GM04503 (cell line): Measurements from ENCODE around the gene GANAB.
"Not testable (repeated sequence)": the region's sequence is repeated elsewhere in the genome, so short reads cannot be mapped to it uniquely, and the experiment has no call there.

Experiments used
- DNase-seq: peaks from one replicate; pipeline ENCODE4 v3.0.0-alpha.2; 2012; ENCODE audit warnings: low read depth

Gene GANAB

DNA sequence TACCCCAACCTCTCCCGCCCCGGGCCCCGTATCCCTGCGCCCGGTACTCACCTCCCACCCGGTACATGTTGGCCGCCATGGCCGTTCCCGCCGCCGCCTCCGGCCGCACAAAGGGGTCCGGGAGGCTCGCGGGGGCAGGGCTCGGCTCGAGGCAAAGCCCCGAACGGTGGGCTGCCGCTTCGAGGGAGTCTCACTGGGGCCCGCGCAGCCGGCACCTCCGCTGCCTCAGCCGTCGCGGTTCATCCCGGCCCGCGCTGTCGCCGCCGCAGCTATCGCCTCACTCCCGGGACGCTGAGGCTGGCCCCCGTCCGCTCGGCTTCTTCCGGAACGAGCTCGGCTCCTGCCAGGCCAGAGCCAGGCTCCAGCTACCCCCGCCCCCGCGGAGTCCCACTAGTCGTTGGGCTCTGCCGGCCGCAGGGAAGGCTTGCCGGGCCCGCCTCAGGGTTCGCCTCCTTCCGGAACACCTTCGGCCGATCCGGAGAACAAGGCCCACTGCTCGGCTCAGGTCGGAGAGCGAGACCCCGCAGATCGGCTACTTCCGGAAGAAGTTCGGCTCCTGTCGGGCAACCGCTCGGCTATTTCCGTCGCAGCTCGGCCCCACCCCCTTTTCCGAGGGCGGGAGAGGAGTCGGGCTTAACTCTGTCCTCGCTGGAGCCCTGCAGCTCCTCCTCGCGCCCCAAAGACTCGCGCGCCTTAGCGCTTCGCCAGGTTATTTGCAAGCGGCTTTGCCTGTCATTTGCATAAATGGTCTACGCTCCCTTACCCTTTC lies 44.9 kb downstream of the GANAB start, which contains the start of gene MTA2:
Gene MTA2 (minus strand): TSS at position 494 of the 769 bp plus-strand sequence. CDS start 415 bp downstream, at position 79.
- peak; percentile 83 for DNase-seq

DNA sequence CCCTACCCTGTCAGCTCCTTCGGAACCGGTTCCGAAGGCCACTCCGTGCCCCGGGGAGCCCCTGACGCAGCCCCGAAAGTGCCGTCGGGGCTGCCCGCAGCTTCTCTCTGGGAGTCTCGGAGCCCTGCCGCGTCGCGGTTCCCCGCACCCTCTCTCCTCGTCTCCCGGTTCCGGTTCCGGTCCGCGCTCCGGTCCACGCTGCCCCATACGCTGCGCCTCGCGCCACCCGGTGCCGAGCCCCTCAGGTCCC lies 45.4 kb downstream of the GANAB start:
- no peak for DNase-seq

DNA sequence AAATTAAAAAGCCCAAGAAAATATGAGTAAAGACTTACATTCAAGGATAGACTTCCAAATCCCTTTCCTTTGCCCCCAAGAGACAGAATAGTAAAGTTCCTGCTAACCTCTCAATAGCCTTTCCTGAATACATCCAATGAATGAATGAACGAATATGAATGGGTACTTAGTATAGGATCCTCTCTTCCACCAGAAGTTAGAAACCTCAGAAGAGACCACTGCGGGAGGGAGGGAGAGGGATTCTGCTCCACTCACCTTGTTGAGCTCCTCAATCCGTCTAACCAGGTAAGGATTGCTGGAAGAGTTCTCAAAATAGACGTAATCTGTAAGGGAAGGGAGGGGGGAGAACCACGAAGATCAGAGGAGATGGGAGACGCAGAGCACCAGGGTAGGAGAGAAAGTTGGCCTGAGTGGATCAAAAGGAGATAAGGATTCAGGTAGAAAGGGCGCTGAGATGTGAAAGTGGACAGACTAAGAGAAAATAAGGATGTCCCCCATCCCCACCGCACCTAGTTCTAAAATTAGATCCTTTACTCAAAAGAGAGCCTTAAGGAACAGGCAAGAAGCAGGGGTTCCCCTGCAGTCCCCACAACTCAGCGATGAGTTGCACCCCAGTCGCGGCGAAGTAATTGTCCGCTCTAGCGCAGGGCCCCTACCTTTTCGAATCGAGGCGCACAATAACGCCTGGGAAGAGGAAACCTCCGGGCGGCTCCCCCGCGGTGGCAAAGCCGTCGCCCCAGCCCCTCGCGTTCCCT lies 45.9 kb downstream of the GANAB start:
- no peak for DNase-seq

DNA sequence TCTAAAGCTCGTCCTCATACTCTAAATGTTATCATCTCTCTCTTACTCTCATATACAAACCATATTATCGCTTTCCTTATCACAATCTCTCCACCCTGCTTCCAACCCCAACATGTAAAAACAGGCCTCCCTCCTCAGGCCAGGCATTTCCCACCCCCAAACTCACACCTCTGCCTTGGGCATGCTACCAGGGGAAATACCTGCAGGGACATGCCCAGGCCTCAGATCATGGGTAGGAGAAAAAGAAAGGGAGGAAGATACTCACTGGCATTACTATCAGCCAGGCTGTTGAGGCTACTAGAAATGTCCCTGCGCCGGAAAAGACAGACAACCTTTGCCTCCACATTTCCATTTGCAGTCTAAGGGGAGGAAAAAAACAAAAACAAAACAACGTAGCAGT lies 46.5 kb downstream of the GANAB start:
- DNase-seq: no peak

DNA sequence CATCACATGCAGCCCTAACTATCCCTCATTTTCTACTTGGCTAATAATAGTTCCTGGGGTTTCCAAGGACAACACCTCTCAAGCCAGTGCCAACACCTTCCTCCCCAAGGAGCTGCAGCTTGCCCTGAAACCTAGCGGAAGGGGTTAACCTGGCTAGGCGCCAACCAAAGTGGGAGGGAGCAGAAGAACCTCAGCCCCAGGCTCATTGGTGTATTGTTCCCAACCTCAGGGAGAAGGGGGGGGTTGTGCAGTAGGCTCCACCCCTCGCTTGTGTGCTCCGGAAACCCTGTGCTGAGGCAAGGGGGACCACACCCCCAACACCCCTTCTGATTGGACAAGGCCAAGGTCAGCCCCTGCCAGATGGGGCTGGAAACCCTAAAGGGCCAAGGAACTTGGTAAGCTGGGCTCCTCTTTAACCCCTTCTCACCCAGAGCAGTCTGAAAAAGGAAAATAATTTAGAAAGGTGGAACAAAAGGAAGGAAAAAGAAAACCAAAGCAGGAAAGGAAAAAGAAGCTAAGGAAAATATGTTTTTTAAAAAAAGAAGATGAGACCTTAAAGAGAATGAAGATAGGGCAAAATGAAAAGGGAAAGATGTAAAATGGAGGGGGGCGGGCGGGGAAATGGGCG lies 47.2 kb downstream of the GANAB start:
- DNase-seq: peak; percentile 91

DNA sequence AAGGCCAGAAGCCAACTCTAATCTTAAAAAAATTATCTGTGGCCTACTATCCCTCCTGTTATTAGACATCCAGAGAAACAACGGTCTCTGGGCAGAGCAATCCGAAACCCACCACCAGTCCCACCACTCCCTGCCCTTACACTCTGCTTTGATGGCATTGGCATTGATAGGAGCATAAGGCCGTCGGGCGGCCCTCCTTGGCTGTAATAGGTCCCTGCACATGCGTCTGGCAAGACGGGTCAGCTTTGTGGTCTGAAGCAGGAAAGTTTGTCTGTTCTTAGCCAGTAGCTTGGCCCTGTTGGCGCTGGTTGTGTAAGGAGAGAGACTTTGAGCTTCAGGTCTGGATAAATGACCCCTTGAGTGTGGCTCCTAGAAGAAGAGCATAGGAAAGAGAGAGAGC lies 51.3 kb downstream of the GANAB start:
- DNase-seq: no peak

GRCh38 chr11:62593434-62594044 lies 52.9 kb downstream of the GANAB start:
- DNase-seq: no peak

- DNase-seq: no peak
Measured at GRCh38 chr11:62592989-62593421, 53.4 kb downstream of the GANAB start.

GRCh38 chr11:62592146-62592815 lies 54.1 kb downstream of the GANAB start:
- DNase-seq: no peak

GRCh38 chr11:62591448-62592145 lies 54.8 kb downstream of the GANAB start, which contains the start of gene TUT1:
Gene TUT1, minus strand, starts transcription at chr11:62591523. Its CDS starts 38 bp downstream, at chr11:62591485.
- DNase-seq: peak; percentile 95

GRCh38 chr11:62588966-62589637 lies 57.3 kb downstream of the GANAB start:
- DNase-seq: no peak

- not testable (repeated sequence) for DNase-seq
Measured at GRCh38 chr11:62585356-62585755, 61.1 kb downstream of the GANAB start.

- DNase-seq: not testable (repeated sequence)
Measured at GRCh38 chr11:62581735-62582134, 64.7 kb downstream of the GANAB start.

DNA sequence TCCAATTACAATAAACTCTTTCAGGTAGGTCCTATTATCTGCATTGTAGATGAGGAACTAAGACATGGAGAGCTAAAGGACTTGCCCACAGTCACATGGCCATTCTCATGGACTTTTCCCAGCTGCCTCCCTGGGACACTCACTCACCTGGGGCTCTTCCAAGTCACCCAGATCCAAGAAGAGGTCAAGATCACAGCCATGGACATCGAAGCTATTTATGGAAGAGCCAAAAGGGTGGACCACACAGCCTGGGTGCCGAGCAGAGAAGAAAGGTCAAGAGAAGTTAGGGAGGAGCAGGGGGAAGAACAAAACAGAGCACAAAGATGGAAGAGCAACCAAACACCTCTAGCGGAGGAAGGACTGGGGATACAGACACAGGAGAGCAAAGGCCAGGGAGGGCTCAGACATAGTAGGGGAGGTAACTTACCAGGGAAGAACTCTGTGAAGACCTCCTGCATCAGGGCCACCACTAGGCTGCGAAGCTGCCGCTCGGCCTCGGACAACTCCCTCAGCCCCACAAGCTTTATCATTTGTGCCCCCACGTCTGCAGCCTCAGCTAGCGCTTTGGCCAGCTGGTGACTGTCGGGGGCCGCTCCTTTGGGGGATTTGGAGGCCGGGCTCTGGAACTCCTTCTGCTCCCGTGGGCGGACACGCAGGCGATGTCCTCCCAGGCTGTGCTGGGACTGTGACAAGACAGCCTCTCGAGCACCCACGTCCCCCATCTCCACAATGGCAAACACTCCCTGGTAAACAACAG lies 65.3 kb downstream of the GANAB start:
- no peak for DNase-seq

GRCh38 chr11:62579252-62579651 lies 67.2 kb downstream of the GANAB start:
- DNase-seq: no peak

GRCh38 chr11:62578541-62578940 lies 67.9 kb downstream of the GANAB start:
- DNase-seq: no peak

DNA sequence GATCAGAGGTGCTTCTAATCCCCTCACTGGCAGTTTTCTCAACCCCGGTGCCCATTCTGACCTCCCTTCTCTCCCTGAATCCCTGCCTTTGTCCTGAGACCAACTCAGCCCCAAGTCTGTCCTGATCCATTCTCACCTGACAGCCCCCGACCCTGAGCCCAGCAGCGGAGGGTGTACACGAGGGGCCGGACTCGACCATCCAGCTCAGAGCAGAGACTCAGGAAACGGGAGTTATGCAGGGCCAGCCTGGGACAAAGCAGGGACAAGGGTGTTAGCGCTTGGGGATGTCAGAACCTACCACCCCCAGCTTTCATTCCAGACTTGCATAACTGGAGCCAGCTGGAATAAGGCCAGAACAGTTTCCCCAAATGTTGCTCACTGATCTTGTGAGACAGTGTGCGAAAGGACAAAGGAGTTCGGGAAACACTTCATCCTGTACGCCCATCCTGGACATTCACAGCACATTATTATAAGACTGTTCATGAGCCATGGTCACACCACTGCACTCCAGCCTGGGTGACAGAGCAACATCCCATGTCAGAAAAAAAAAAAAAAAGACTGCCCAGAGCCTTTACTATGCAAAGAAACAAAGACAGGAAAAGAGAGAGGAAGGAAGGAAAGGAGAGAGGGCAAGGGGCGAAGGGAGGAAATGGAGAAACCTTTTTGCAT lies 69.2 kb downstream of the GANAB start:
- no peak for DNase-seq

GRCh38 chr11:62575837-62576236 lies 70.6 kb downstream of the GANAB start:
- DNase-seq: no peak

- no peak for DNase-seq
Measured at GRCh38 chr11:62575156-62575555, 71.3 kb downstream of the GANAB start.
